ENCODE measurements around the gene MARCHF5.

- TF ChIP-seq SP1 (IDR thresholded peaks at IDR 0.05; ENCODE audit: low read depth, low read length) (no peak), RAD21 (IDR thresholded peaks at IDR 0.05 in 1 of 2, conservative IDR thresholded peaks at IDR 0.05 in 1 of 2; ENCODE audit: low read depth in 2 of 2, low read length in 2 of 2) (no peak), EZH2 (IDR thresholded peaks at IDR 0.05; ENCODE audit: low read depth, low read length, severe bottlenecking) (no peak), POLR2A (IDR thresholded peaks at IDR 0.05; ENCODE audit: control extremely low read depth in 1 of 2, low read depth in 2 of 2, low read length in 2 of 2) (no peak), YY1 (IDR thresholded peaks at IDR 0.05; ENCODE audit: low read depth, low read length) (no peak), TAF1 (IDR thresholded peaks at IDR 0.05; ENCODE audit: low read depth, low read length) (no peak), CTCF (IDR thresholded peaks at IDR 0.05; ENCODE audit: control extremely low read depth in 1 of 3, insufficient read depth in 1 of 3, low read depth in 1 of 3, low read length in 3 of 3) (no peak), PHF8 (conservative IDR thresholded peaks at IDR 0.05; ENCODE audit: low read depth, low read length) (no peak), HDAC2 (IDR thresholded peaks at IDR 0.05; ENCODE audit: borderline replicate concordance in 1 of 2, low read depth in 2 of 2, low read length in 2 of 2) (no peak), POLR2AphosphoS5 (IDR thresholded peaks at IDR 0.05; ENCODE audit: low read depth, low read length) (no peak), MAX (IDR thresholded peaks at IDR 0.05) (no peak)
Measured at GRCh38 chr10:92248566-92248965, 42.4 kb upstream of the MARCHF5 start.

All from H1 (cell line).